Esophagus muscularis mucosa (tissue), 4 donors: ENCODE results near the gene ARHGAP8. TPM values are rescaled to one million over a fixed set of nuclear protein-coding genes. Genes with fewer than 3 reads are reported as not detected.
A peak's percentile ranks its signal among the peaks of the same experiment; 100 is the strongest.

Source experiments
- DNase-seq: peaks from one replicate; pipeline ENCODE4 v3.0.0-alpha.2; 2017; ENCODE audit errors: extremely low spot score
- H3K27ac ChIP-seq, 4 donors: fragments of 200-600 bp; sonication (generic); replicated peaks in 1 of 4; 1 replicate in 3 of 4; 2 replicates in 1 of 4; pipeline ENCODE4 v1.5.1; 2016 to 2019; ENCODE audit warnings: mild to moderate bottlenecking in 1 of 4
- H3K27me3 ChIP-seq, 4 donors: fragments of 200-600 bp; sonication (generic); one replicate each; pipeline versions ENCODE4 v1.5.1 to v1.6.0; 2016 to 2019
- H3K36me3 ChIP-seq, 4 donors: fragments of 200-600 bp; sonication (generic); one replicate each; pipeline ENCODE4 v1.5.1; 2016 to 2019
- H3K4me1 ChIP-seq, 4 donors: fragments of 200-600 bp; sonication (generic); one replicate each; pipeline ENCODE4 v1.5.1; 2016 to 2019
- H3K4me3 ChIP-seq, 4 donors: fragments of 200-600 bp; sonication (generic); 1 replicate in 2 of 4; 2 replicates in 2 of 4; pipeline ENCODE4 v1.5.1; 2016 to 2019; ENCODE audit warnings: mild to moderate bottlenecking in 4 of 4, moderate library complexity in 1 of 4
- H3K9me3 ChIP-seq, 4 donors: fragments of 200-600 bp; sonication (generic); 1 replicate in 3 of 4; 2 replicates in 1 of 4; pipeline ENCODE4 v1.5.1; 2016 to 2019
- EP300 ChIP-seq: sonication (generic); formaldehyde crosslinking; IDR thresholded peaks from one replicate; pipeline ENCODE4 v1.6.1; 2017; ENCODE audit warnings: antibody characterized with exemption
- POLR2A ChIP-seq: fragments of 450-650 bp; IDR thresholded peaks from one replicate; pipeline ENCODE4 v1.6.1; 2017; ENCODE audit warnings: antibody characterized with exemption, moderate library complexity, mild to moderate bottlenecking, low read depth
- POLR2AphosphoS5 ChIP-seq, 2 donors: sonication (generic); formaldehyde crosslinking; IDR thresholded peaks; one replicate each; pipeline ENCODE4 v1.6.1; 2017; ENCODE audit warnings: antibody characterized with exemption in 2 of 2
- WGBS: methylation state at CpG from one replicate; pipeline ENCODE4 v1.1.5; 2018; 5-methylcytosine and 5-hydroxymethylcytosine counted together
- intact Hi-C: fragments of 100-400 bp; cut with DNase I; formaldehyde crosslinking; loops from one replicate; pipeline ENCODE4 v1.15.1; 2023
- total RNA-seq, 4 donors: library from RNA; depleted of rRNA; stranded (reverse); fragments of >200 nt; gene quantifications; one replicate each; pipeline versions ENCODE4 v1.1.0 to v1.2.1, GENCODE V29; 2016
- TF ChIP-seq, protein P1 (sequence below), 3 experiments: fragments of 200-600 bp in 2 of 3; fragments of 450-650 bp in 1 of 3; sonication (generic) in 2 of 3; IDR thresholded peaks; one replicate each; pipeline ENCODE4 v1.5.1; 2017 to 2019; ENCODE audit warnings: antibody characterized with exemption in 3 of 3, mild to moderate bottlenecking in 2 of 3, moderate library complexity in 1 of 3

The ARHGAP8 gene
- total RNA-seq, 4 donors from 2014 or later: 0.33 to 0.58 TPM; not detected in 2

DNA sequence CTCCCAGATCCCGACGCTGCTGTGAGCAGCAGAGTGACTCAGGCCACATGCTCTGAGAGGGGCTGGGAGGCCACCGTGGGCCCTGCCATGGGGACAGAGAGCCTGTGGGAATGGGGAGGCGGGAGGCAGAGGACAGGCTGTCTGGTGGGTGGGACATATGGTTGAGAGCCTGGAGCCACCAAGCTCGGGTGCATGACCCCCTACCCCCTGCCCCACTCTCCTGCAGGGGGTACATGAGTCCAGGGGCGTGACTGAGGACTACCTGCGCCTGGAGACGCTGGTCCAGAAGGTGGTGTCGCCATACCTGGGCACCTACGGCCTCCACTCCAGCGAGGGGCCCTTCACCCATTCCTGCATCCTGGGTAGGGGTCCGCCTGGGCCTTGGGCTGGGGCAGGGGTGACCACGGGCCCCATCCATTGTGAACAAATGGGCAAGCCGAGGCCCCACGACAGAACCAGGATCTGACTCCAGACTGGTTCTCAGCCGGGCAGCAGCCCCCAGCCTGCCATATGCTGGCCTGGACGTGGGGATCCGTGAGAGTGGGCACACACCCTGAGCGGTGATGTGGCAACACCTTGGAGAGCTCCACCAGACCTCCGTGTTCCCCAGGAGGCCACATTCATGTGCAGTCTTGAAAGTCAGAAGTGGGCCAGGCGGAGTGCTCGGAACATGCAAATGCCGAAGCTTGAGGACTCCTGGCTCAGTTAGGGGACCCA is 17.4 kb upstream of the ARHGAP8 start:
- H3K27me3 ChIP-seq: peaks cover 0 to 66% (median 9%) of the 10 kb centered on the region in 4 donors
- TF ChIP-seq, protein P1, sequence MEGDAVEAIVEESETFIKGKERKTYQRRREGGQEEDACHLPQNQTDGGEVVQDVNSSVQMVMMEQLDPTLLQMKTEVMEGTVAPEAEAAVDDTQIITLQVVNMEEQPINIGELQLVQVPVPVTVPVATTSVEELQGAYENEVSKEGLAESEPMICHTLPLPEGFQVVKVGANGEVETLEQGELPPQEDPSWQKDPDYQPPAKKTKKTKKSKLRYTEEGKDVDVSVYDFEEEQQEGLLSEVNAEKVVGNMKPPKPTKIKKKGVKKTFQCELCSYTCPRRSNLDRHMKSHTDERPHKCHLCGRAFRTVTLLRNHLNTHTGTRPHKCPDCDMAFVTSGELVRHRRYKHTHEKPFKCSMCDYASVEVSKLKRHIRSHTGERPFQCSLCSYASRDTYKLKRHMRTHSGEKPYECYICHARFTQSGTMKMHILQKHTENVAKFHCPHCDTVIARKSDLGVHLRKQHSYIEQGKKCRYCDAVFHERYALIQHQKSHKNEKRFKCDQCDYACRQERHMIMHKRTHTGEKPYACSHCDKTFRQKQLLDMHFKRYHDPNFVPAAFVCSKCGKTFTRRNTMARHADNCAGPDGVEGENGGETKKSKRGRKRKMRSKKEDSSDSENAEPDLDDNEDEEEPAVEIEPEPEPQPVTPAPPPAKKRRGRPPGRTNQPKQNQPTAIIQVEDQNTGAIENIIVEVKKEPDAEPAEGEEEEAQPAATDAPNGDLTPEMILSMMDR (IDR thresholded peaks at IDR 0.05): no peak
- no peak for TF ChIP-seq POLR2A
- no peak for TF ChIP-seq EP300
- no peak for TF ChIP-seq POLR2AphosphoS5 (IDR thresholded peaks at IDR 0.05)
- peaks cover 0 to 18% (median 15%) of the 10 kb centered on the region in 4 donors for H3K4me1 ChIP-seq
- H3K36me3 ChIP-seq: no peaks in the 10 kb centered on the region
- no peak for DNase-seq
- no peaks in the 10 kb centered on the region for H3K9me3 ChIP-seq
- no peak overlapping the region for H3K27ac ChIP-seq
- intact Hi-C loops: no loop called here
- no peak overlapping the region for H3K4me3 ChIP-seq
- WGBS: 88% methylated on average over 14 of the region's 23 CpGs

DNA sequence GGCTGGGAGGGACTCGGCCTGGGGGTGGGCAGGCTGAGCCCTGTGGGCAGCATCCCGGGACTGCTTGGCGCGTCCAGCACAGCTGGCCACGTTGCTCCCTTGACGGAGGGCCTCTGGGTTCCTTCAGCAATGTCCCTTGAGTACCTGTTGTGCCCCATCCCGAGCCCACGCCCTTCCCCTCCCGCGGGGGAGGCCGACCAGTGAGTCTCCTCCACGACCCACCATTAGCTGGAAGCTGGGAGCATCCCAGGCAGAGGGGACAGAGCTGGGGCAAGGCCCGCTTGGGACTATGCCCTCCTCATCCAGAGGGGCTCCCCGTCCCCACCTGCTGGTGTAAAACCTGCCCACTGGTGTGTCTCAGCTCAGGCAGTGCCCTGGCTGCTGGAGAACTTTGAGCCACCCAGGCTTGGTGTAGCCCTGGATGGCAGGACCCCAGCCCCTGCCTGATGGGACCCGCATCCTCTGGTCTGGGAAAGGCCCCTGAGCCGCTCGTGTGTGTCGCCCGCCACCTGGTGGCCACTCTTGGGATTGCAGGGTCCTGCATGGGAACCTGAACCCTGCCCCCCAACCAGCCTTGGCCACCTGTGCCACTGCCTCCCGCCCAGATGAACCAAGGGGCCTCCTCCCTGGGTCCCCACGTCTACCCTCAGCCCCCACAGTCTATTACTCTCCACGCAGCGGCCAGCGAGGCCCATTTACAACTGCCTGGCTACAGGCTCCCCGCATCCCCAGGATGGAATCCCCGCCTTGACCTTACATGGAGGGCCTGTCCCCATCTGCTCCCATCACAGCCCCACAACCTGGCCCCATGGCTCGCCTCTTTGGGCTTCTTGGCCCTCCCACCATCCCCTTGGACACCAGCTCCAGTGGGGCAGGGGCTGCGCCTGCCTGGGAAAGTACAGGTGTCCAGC is 16.6 kb upstream of the ARHGAP8 start:
- TF ChIP-seq POLR2A (no peak), EP300 (no peak), POLR2AphosphoS5 (IDR thresholded peaks at IDR 0.05) (no peak)
- TF ChIP-seq, protein P1 (IDR thresholded peaks at IDR 0.05): peak; percentile 91 to 99 (median 98)
- H3K27me3 ChIP-seq: peaks cover 0 to 61% (median 9%) of the 10 kb centered on the region in 4 donors

DNA sequence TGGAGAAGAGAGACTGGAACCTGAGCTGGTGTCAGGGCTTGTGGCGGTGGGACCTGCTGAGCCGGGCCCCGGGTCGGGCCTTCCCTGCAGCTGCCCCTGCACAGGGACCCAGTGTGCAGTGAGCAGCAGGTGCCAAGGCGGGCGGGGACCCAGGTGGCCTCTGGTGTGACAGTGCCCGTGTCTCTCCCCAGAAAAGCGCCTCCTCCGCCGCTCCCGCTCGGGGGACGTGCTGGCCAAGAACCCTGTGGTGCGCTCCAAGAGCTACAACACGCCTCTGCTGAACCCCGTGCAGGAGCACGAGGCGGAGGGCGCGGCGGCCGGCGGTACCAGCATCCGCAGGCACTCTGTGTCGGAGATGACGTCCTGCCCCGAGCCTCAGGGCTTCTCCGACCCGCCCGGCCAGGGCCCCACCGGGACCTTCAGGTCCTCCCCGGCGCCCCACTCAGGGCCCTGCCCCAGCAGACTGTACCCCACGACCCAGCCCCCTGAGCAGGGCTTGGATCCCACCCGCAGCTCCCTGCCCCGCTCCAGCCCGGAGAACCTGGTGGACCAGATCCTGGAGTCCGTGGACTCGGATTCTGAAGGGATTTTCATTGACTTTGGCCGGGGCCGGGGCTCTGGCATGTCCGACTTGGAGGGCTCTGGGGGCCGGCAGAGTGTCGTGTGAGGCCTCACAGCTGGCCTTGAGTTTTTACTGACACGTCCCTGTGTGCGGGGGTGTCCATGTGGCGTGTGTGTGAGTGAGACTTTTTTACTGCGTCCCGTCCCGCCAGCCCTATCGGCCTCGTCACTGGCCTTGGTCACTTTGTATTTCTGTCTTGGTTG is 15.6 kb upstream of the ARHGAP8 start:
- peaks cover 0 to 13% (median 11%) of the 10 kb centered on the region in 4 donors for H3K4me1 ChIP-seq
- H3K27ac ChIP-seq: no peak overlapping the region
- no peak overlapping the region for H3K4me3 ChIP-seq
- DNase-seq: no peak
- no peaks in the 10 kb centered on the region for H3K36me3 ChIP-seq
- TF ChIP-seq POLR2A: no peak
- TF ChIP-seq POLR2AphosphoS5 (IDR thresholded peaks at IDR 0.05): no peak
- TF ChIP-seq EP300: no peak
- TF ChIP-seq, protein P1 (IDR thresholded peaks at IDR 0.05): no peak
- intact Hi-C loops: loop anchor here (1.0 kb wide), 1 partner anchor 39 kb away; no protein-coding TSS in a partner anchor
- WGBS: 54% methylated on average over 42 of the region's 52 CpGs
- H3K9me3 ChIP-seq: no peaks in the 10 kb centered on the region
- H3K27me3 ChIP-seq: peaks cover 0 to 64% (median 9%) of the 10 kb centered on the region in 4 donors

More for the DNA sequence above, 16.6 kb upstream of the ARHGAP8 start:
- H3K4me3 ChIP-seq: no peak overlapping the region
- H3K36me3 ChIP-seq: no peaks in the 10 kb centered on the region
- intact Hi-C loops: loop anchor here (1.0 kb wide), 1 partner anchor 38 kb away; no protein-coding TSS in a partner anchor
- DNase-seq: peak; percentile 95
- 51% methylated on average over 14 of the region's 28 CpGs for WGBS
- H3K9me3 ChIP-seq: no peaks in the 10 kb centered on the region
- H3K4me1 ChIP-seq: peaks cover 0 to 13% (median 11%) of the 10 kb centered on the region in 4 donors
- H3K27ac ChIP-seq: no peak overlapping the region
